ENCODE results near the gene CORO2A.
"Not testable (repeated sequence)": the region's sequence is repeated elsewhere in the genome, so short reads cannot be mapped to it uniquely, and the experiment has no call there.

The CORO2A gene

GRCh38 chr9:98135938-98136337 lies 56.5 kb downstream of the CORO2A start:
- no peak for DNase-seq (ENCODE audit: low spot score)

- DNase-seq (ENCODE audit: low spot score) = no peak
Measured at GRCh38 chr9:98135558-98135934, 56.9 kb downstream of the CORO2A start.

GRCh38 chr9:98134702-98135557 lies 57.5 kb downstream of the CORO2A start:
- DNase-seq (ENCODE audit: low spot score) = no peak

GRCh38 chr9:98132806-98133631 lies 59.4 kb downstream of the CORO2A start:
- no peak for DNase-seq (ENCODE audit: low spot score)

DNA sequence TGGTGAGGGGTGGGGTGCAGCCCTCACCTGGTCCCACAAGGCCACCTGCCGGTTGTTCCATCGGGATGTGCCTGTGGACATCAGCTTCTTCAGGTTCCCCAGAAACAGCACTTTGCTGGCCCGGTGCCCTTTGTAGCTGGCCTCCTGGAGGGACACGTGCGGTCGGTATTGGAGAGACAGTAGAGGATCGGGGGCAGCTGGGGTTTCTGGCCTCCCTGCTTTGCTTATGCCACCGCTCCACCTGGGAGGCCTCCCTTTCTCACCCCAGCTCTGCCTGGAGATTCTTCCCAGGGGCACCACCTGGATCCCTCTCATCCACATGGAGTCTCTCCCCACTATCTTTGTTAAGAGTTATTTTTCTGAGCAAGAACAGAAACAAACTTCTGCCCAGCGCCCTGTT lies 60.3 kb downstream of the CORO2A start:
- no peak for DNase-seq (ENCODE audit: low spot score)

DNA sequence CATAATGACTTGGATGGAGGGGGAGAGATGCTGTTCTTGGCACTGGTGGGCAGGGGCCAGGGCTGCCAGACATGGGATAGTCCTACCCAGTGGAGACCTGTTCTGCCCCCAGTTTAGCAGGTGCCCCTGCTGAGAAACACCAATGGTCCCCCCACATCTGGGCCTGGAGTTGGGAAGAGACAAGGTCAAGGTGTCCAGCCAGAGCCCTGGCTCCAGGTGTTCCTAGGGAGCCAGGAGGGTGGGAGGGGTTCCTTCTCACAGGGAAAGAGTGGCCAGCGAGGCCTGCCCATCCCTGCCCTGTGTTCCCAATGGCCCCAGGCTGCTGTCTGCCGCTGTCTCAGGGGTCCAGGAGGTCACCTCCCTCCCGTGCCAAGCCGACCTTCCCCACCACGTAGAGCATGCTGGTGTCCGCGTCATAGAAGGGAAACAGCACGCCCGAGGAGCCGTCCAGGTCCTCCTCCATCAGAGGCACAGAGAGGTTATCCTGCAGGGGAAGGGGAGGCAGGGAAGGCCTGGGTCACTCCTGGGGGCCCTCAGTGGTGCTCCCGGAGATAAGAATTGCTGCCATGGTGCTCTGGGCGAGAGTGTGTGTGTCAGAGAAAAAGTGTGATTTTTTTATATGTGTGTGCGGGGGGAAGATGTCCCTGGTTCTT lies 61.7 kb downstream of the CORO2A start:
- DNase-seq (ENCODE audit: low spot score) = no peak

DNA sequence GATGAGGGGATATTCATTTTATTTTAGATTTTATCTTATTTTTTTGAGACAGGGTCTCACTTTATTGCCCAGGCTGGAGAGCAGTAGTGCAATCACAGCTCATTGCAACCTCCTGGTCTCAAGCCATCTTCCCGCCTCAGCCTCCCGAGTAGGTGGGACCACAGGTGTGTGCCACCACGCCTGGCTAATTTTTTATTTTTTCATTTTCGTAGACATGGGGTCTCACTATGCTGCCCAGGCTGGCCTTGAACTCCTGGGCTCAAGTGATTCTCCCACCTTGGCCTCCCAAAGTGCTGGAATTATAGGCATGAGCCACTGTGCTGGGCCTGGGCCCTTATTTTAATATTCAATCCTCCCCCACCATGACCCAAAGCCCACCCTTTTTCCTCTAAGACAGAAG lies 62.4 kb downstream of the CORO2A start:
- not testable (repeated sequence) for DNase-seq (ENCODE audit: low spot score)

- DNase-seq (ENCODE audit: low spot score) = peak; percentile 73
Measured at GRCh38 chr9:98129451-98129881, 63.0 kb downstream of the CORO2A start.

DNA sequence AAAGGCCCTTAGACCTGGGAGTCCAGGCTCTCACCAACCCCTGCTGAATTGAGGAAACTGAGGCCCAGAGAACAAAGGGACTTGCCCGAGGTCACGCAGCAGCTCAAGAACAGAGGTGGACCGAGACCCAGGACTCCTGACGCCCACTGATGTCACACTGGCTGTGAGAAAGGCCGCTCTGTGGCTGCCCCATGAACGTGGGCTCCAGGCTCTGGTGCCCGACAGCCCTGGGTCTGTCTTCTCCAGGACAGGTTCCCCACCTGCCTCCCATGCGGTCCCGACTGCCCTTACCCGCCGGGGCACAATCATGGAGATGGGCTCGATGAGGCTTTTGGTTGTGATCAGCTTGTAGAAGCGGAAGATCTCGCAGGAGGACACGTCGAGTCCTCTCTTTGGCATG lies 64.1 kb downstream of the CORO2A start:
- no peak for DNase-seq (ENCODE audit: low spot score)

DNA sequence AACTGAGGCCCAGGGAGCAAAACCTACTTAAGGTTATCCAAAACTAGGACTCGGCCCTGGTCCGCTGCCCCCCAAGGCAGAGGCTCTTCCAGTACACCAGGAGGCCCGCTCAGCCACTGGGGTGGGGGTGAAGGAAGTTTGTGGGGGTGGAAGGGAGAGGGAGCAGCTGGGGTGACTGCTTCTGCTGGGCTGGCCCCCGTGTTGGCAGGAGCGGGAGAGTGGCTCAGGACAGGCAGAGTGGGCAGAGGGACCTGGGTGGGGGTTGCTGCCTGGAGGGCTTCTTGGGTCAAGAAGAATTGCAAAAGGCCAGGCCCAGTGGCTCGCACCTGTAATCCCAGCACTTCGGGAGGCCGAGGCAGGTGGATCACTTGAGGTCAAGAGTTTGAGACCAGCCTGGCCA lies 65.2 kb downstream of the CORO2A start:
- DNase-seq (ENCODE audit: low spot score) = no peak

- DNase-seq (ENCODE audit: low spot score) = no peak
Measured at GRCh38 chr9:98124637-98125426, 67.6 kb downstream of the CORO2A start.

DNA sequence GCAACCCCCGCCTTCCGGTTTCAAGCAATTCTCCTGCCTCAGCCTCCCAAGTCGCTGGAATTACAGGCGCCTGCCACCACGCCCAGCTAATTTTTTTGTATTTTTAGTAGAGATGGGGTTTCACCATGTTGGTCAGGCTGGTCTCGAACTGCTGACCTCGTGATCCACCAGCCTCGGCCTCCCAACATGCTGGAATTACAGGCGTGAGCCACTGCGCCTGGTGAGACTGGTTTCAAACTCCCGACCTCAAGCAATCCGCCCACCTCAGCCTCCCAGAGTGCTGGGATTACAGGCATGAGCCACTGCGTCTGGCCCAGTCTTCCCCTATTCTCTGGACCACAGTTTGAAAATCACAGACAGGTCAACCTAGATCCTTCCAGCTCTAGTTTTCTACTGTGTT lies 68.3 kb downstream of the CORO2A start:
- not testable (repeated sequence) for DNase-seq (ENCODE audit: low spot score)

- DNase-seq (ENCODE audit: low spot score) = no peak
Measured at GRCh38 chr9:98121058-98121457, 71.4 kb downstream of the CORO2A start.

GRCh38 chr9:98120476-98120875 lies 72.0 kb downstream of the CORO2A start:
- no peak for DNase-seq (ENCODE audit: low spot score)

- peak; percentile 75 for DNase-seq (ENCODE audit: low spot score)
Measured at GRCh38 chr9:98118640-98119601, 73.5 kb downstream of the CORO2A start, which contains the start of gene TRIM14. Gene TRIM14 (minus strand): TSS chr9:98119222. CDS start chr9:98119188, 34 bp downstream.

DNA sequence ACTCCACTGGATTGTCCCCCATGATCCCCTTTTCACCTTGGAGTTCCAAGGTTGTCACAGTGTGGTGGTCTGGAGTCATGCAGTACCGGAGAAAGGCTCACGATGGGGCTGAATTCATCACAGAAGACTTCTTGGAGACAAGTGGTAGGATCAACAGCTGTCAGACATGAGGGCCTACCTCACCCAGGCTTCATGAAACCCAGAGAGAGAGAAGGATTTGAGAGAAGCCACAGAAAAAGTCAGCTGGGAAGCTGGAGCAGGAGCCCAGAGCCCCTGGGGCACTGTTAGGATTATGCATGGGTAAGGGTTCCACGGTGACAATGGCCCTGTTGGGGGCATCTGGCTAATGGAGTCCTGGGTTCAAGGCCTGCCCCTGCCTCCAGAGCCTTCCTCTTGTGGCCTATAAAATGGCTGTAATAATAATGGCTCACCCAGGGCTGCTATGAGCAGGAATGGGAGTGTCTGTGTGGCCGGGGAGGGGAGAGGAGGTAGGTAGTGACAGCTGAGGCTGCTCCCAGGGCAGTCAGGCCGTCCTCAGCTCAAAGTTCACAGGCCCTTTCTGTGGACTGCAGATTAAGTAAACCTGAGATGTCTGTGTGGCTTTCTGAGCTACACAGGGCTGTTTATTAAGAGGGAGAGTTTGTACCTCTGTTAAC lies 74.3 kb downstream of the CORO2A start:
- peak; percentile 54 for DNase-seq (ENCODE audit: low spot score)

- not testable (repeated sequence) for DNase-seq (ENCODE audit: low spot score)
Measured at GRCh38 chr9:98117097-98117496, 75.3 kb downstream of the CORO2A start.

DNA sequence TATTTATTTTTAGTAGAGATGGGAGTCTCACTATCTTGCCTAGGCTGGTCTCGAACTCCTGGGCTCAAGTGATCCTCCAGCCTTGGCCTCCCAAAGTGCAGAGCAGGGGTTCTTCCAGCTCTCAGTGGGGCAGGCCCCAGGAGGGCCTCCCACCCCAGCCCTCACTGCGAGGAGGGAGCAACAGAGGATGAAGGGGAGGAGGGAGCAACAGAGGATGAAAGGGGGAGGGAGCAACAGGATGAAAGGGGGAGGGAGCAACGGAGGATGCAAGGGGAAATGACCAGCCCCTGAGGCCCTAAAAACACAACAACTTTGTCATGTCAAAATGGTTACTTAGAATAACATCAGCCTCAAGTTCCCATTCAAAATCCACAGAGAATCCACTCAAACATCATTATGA lies 83.4 kb downstream of the CORO2A start:
- no peak for DNase-seq (ENCODE audit: low spot score)

DNA sequence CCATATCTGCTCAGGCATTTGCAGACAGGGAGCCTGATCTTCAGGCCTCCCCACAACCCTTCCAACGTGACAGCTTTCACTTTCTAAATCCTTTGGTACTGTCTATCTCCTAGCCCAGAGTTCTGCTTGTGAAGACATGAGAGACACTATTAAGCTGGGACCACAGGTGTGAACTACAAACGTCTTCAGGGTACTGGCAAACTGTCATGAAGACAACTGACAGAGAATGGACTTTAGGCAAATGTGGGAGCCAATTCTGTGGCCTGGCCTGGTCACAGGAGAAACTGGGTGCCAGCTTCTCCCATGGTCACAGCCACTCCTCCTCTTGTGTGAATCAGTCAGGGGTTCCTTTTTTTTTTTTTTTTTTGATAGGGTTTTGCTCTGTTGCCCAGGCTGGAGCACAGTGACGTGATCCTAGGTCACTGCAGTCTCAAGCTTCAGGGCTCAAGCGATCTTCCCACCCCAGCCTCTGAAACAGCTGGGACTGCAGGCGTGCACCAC lies 83.9 kb downstream of the CORO2A start:
- DNase-seq (ENCODE audit: low spot score) = peak; percentile 60

- peak; percentile 59 for DNase-seq (ENCODE audit: low spot score)
Measured at GRCh38 chr9:98107926-98108325, 84.5 kb downstream of the CORO2A start.
